Glomerular visceral epithelial cell (primary cell): ENCODE results near the gene SLC2A13.
"Not testable (repeated sequence)": the region's sequence is repeated elsewhere in the genome, so short reads cannot be mapped to it uniquely, and the experiment has no call there.

ENCODE experiments used
- DNase-seq: peaks from one replicate; pipeline ENCODE4 v3.0.0-alpha.2; 2016; ENCODE audit errors: extremely low spot score

Gene SLC2A13

GRCh38 chr12:39755478-39755877 is 350.4 kb downstream of the SLC2A13 start:
- no peak for DNase-seq

GRCh38 chr12:39752482-39753137 is 353.3 kb downstream of the SLC2A13 start:
- no peak for DNase-seq

- DNase-seq, result not testable (repeated sequence)
Observed at GRCh38 chr12:39746151-39746550, 359.7 kb downstream of the SLC2A13 start.

GRCh38 chr12:39743655-39744054 is 362.2 kb downstream of the SLC2A13 start:
- DNase-seq, result no peak

- DNase-seq, result no peak
Observed at GRCh38 chr12:39736406-39736805, 369.5 kb downstream of the SLC2A13 start.

- DNase-seq, result peak; percentile 46
Observed at GRCh38 chr12:39723831-39724230, 382.1 kb downstream of the SLC2A13 start.

- DNase-seq, result no peak
Observed at GRCh38 chr12:39722504-39722903, 383.4 kb downstream of the SLC2A13 start.

- no peak for DNase-seq
Observed at GRCh38 chr12:39713552-39713951, 392.3 kb downstream of the SLC2A13 start.

- DNase-seq, result no peak
Observed at GRCh38 chr12:39712334-39712733, 393.5 kb downstream of the SLC2A13 start.
